HFFc6 (cell line): ENCODE data around the gene SPSB3. TPM values are rescaled to one million over a fixed set of nuclear protein-coding genes. Genes with fewer than 3 reads are reported as not detected.

Experiments used
- DNase-seq: peaks from one replicate; pipeline ENCODE4 v3.0.0-alpha.2; 2018
- H3K27ac Mint-ChIP-seq: 2 replicates; pipeline ENCODE4 v1.8.0; 2020; ENCODE audit warnings: mild to moderate bottlenecking, mixed read lengths
- H3K27me3 Mint-ChIP-seq: 2 replicates; pipeline ENCODE4 v1.8.0; 2021; ENCODE audit warnings: mild to moderate bottlenecking, moderate library complexity, mixed read lengths; ENCODE audit not compliant: insufficient read depth
- H3K36me3 Mint-ChIP-seq: 2 replicates; pipeline ENCODE4 v1.8.0; 2021; ENCODE audit warnings: low read depth, mixed read lengths
- H3K4me1 Mint-ChIP-seq: 2 replicates; pipeline ENCODE4 v1.8.0; 2020; ENCODE audit warnings: low read depth, mixed read lengths
- H3K4me3 Mint-ChIP-seq: 2 replicates; pipeline ENCODE4 v1.8.0; 2020; ENCODE audit warnings: mild to moderate bottlenecking, moderate library complexity, mixed read lengths
- H3K9me3 Mint-ChIP-seq: 2 replicates; pipeline ENCODE4 v1.8.0; 2020; ENCODE audit warnings: mild to moderate bottlenecking, mixed read lengths
- CTCF ChIP-seq: fragments of 200-600 bp; sonication (generic); IDR thresholded peaks from 2 replicates; pipeline ENCODE4 v1.5.0; 2021; ENCODE audit warnings: antibody characterized with exemption, mild to moderate bottlenecking
- total RNA-seq, 6 experiments: library from RNA; stranded (reverse); fragmentation: NEBNext Ultra II Directional; extraction: Animal tissue kit (Norgen Biotek cat#: 25700); gene quantifications; 2 replicates in 1 of 6; 3 replicates in 5 of 6; pipeline ENCODE4 v1.2.3, GENCODE V29; 2021

SPSB3 gene
- total RNA-seq, 6 experiments from 2014 or later, result 12.3 to 15.8 (median 13.9) TPM

- TF ChIP-seq CTCF, result no peak
- Mint-ChIP-seq H3K27ac (no peak overlapping the region), H3K4me3 (peak overlapping the region; percentile 90), H3K27me3 (peaks cover 28% of the 10 kb centered on the region), H3K36me3 (no peaks in the 10 kb centered on the region), H3K4me1 (peaks cover 23% of the 10 kb centered on the region), H3K9me3 (no peaks in the 10 kb centered on the region)
- no peak for DNase-seq
These were observed 1.7 kb downstream of the SPSB3 start for GRCh38 chr16:1780677-1781072.

GRCh38 chr16:1779741-1780676, 2.4 kb downstream of the SPSB3 start:
- no peaks in the 10 kb centered on the region for H3K9me3 Mint-ChIP-seq
- peaks cover 28% of the 10 kb centered on the region for H3K27me3 Mint-ChIP-seq
- TF ChIP-seq CTCF, result no peak
- H3K4me1 Mint-ChIP-seq, result peaks cover 23% of the 10 kb centered on the region
- H3K4me3 Mint-ChIP-seq, result no peak overlapping the region
- H3K27ac Mint-ChIP-seq, result no peak overlapping the region
- no peak for DNase-seq
- H3K36me3 Mint-ChIP-seq, result no peaks in the 10 kb centered on the region

GRCh38 chr16:1779234-1779701, 3.1 kb downstream of the SPSB3 start:
- TF ChIP-seq CTCF, result no peak
- Mint-ChIP-seq H3K36me3 (no peaks in the 10 kb centered on the region), H3K27me3 (peaks cover 28% of the 10 kb centered on the region), H3K27ac (peak overlapping the region; percentile 53), H3K4me1 (peaks cover 23% of the 10 kb centered on the region), H3K9me3 (no peaks in the 10 kb centered on the region), H3K4me3 (no peak overlapping the region)
- no peak for DNase-seq

- Mint-ChIP-seq H3K4me3 (no peak overlapping the region), H3K27ac (peak overlapping the region; percentile 53), H3K9me3 (no peaks in the 10 kb centered on the region), H3K36me3 (no peaks in the 10 kb centered on the region), H3K27me3 (peaks cover 31% of the 10 kb centered on the region), H3K4me1 (peaks cover 23% of the 10 kb centered on the region)
- TF ChIP-seq CTCF, result no peak
- DNase-seq, result no peak
These were observed 3.9 kb downstream of the SPSB3 start for GRCh38 chr16:1778200-1779179.

GRCh38 chr16:1777375-1778199, 4.8 kb downstream of the SPSB3 start:
- Mint-ChIP-seq H3K36me3 (no peaks in the 10 kb centered on the region), H3K4me3 (no peak overlapping the region), H3K9me3 (no peaks in the 10 kb centered on the region), H3K27me3 (peaks cover 30% of the 10 kb centered on the region), H3K27ac (no peak overlapping the region), H3K4me1 (peaks cover 18% of the 10 kb centered on the region)
- DNase-seq, result no peak
- TF ChIP-seq CTCF, result no peak
